Neural crest cell (in vitro differentiated cells): Measurements from ENCODE around the gene KLF1. TPM values are rescaled to one million over a fixed set of nuclear protein-coding genes. Genes with fewer than 3 reads are reported as not detected.
A peak's percentile ranks its signal among the peaks of the same experiment; 100 is the strongest.

ENCODE experiments used
- DNase-seq: peaks from one replicate; pipeline ENCODE4 v3.0.0; 2021; ENCODE audit warnings: low read depth, mixed read lengths, low spot score
- H3K27ac Mint-ChIP-seq: one replicate; pipeline ENCODE4 v1.8.0; 2021; ENCODE audit warnings: mild to moderate bottlenecking, mixed read lengths; ENCODE audit not compliant: unreplicated experiment
- H3K27me3 Mint-ChIP-seq: 2 replicates; pipeline ENCODE4 v1.8.0; 2021; ENCODE audit warnings: low read depth, mild to moderate bottlenecking, mixed read lengths
- H3K36me3 Mint-ChIP-seq: 2 replicates; pipeline ENCODE4 v1.8.0; 2021; ENCODE audit warnings: low read depth, mild to moderate bottlenecking, mixed read lengths
- H3K4me1 Mint-ChIP-seq: 2 replicates; pipeline ENCODE4 v1.8.0; 2021; ENCODE audit warnings: mixed read lengths
- H3K4me3 Mint-ChIP-seq: one replicate; pipeline ENCODE4 v1.8.0; 2021; ENCODE audit warnings: mild to moderate bottlenecking, mixed read lengths
- H3K9me3 Mint-ChIP-seq: 2 replicates; pipeline ENCODE4 v1.8.0; 2021; ENCODE audit warnings: mixed read lengths
- CTCF ChIP-seq: fragments of 200-600 bp; sonication (generic); conservative IDR thresholded peaks from 2 replicates; pipeline ENCODE4 v1.5.0; 2021; ENCODE audit warnings: antibody characterized with exemption, mild to moderate bottlenecking
- total RNA-seq: library from RNA; stranded (reverse); gene quantifications from 2 replicates; pipeline ENCODE4 v1.2.1, GENCODE V29; 2021

Gene KLF1
- total RNA-seq, 1 donor from 2014 or later = not detected

GRCh38 chr19:12873891-12874745 lies 12.9 kb downstream of the KLF1 start:
- Mint-ChIP-seq H3K27ac (no peak overlapping the region), H3K9me3 (peaks cover 6% of the 10 kb centered on the region), H3K36me3 (peaks cover 12% of the 10 kb centered on the region), H3K4me3 (no peak overlapping the region), H3K27me3 (peaks cover 6% of the 10 kb centered on the region), H3K4me1 (no peaks in the 10 kb centered on the region)
- DNase-seq = no peak
- TF ChIP-seq CTCF = no peak

GRCh38 chr19:12872941-12873890 lies 13.8 kb downstream of the KLF1 start:
- Mint-ChIP-seq H3K27me3 (peaks cover 2% of the 10 kb centered on the region), H3K36me3 (peaks cover 15% of the 10 kb centered on the region), H3K4me3 (no peak overlapping the region), H3K4me1 (no peaks in the 10 kb centered on the region), H3K27ac (no peak overlapping the region), H3K9me3 (peaks cover 6% of the 10 kb centered on the region)
- no peak for DNase-seq
- no peak for TF ChIP-seq CTCF

- Mint-ChIP-seq H3K27ac (no peak overlapping the region), H3K4me3 (peak overlapping the region; percentile 45)
These were observed 14.7 kb downstream of the KLF1 start for GRCh38 chr19:12872255-12872654.

GRCh38 chr19:12871681-12872080 lies 15.3 kb downstream of the KLF1 start:
- peaks cover 2% of the 10 kb centered on the region for H3K27me3 Mint-ChIP-seq
- peaks cover 6% of the 10 kb centered on the region for H3K9me3 Mint-ChIP-seq
- TF ChIP-seq CTCF = no peak
- DNase-seq = no peak
- peak overlapping the region; percentile 45 for H3K4me3 Mint-ChIP-seq
- peaks cover 15% of the 10 kb centered on the region for H3K36me3 Mint-ChIP-seq
- peaks cover 7% of the 10 kb centered on the region for H3K4me1 Mint-ChIP-seq
- no peak overlapping the region for H3K27ac Mint-ChIP-seq

More at GRCh38 chr19:12872255-12872654, 14.7 kb downstream of the KLF1 start:
- TF ChIP-seq CTCF = no peak
- DNase-seq = no peak
- Mint-ChIP-seq H3K36me3 (peaks cover 15% of the 10 kb centered on the region), H3K27me3 (peaks cover 2% of the 10 kb centered on the region), H3K9me3 (peaks cover 6% of the 10 kb centered on the region), H3K4me1 (peaks cover 1% of the 10 kb centered on the region)

GRCh38 chr19:12868540-12869112 lies 18.4 kb downstream of the KLF1 start:
- no peak for TF ChIP-seq CTCF
- peak overlapping the region; percentile 31 for H3K4me3 Mint-ChIP-seq

More at GRCh38 chr19:12868540-12869112, 18.4 kb downstream of the KLF1 start:
- no peak for DNase-seq
- no peak overlapping the region for H3K27ac Mint-ChIP-seq
- H3K36me3 Mint-ChIP-seq = peaks cover 15% of the 10 kb centered on the region
- peaks cover 6% of the 10 kb centered on the region for H3K9me3 Mint-ChIP-seq
- H3K4me1 Mint-ChIP-seq = peaks cover 9% of the 10 kb centered on the region
- peaks cover 2% of the 10 kb centered on the region for H3K27me3 Mint-ChIP-seq
